ENCODE measurements around the gene VSTM2B.
A peak's percentile ranks its signal among the peaks of the same experiment; 100 is the strongest.

Gene VSTM2B

DNA sequence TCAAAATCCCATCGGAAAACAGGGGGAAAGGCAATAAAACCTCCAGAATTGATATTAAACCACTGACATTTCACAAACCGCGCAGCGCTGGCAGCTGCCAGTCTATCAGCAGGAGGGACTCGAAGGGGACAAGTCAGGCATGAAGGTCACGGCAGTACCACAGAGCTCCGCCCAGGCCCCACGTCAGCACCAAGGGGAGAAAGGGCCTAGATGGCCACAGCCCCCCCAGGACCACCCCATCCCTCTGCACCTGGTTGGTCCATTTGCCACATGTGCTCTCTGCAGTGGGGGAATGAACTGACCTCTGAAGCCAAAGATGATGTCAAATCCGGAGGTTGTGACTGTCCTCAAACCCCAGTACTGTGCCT, 9.5 kb upstream of the VSTM2B start:
- DNase-seq: no peak

DNA sequence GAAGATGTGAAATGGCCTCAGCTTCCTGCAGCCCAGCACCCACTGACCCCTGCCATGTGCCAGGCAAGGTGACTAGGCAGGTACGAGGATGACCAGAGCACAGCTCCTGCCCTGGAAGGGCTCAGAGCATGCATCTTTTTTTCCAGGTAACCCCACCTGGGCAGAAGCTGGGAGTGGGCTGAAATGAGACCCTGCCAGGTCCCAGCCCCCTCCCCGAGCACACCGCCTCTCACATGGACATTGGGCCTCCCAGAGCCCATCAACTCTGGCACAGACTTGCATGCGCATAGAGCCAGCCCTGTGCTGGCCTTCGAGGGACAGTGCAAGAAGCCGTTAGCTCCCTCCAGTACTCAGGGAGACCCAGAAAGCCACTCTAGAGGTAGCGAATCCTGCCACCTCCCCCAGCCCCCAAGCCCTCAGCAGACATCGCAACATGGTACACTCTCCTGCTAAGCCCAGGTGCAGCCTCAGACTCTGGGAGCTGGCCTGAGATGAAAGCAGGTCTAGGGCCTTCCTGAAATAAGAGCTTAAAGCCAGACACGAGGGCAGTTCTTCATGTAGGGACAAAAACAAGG, 8.9 kb upstream of the VSTM2B start:
- DNase-seq: no peak

DNA sequence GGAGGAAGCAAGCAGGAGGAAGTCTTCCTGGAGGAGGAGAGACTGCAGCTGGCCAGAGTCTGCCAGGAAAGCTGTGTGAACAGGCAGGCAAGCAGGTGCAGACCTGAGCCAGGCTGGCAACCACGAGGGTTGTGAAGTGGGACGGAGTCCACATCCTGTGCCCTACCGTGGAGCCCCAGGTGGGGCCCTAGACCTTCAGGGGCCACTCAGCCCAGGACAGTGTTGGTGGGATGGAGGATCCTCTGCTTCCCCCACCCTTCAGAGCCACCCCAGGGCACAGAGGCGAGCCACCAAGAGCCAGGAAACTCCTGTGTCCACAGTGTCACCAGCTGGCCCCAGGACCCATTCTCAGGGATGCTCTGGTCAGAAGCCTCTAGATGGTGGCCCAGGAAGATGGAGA, 8.4 kb upstream of the VSTM2B start:
- DNase-seq: no peak

DNA sequence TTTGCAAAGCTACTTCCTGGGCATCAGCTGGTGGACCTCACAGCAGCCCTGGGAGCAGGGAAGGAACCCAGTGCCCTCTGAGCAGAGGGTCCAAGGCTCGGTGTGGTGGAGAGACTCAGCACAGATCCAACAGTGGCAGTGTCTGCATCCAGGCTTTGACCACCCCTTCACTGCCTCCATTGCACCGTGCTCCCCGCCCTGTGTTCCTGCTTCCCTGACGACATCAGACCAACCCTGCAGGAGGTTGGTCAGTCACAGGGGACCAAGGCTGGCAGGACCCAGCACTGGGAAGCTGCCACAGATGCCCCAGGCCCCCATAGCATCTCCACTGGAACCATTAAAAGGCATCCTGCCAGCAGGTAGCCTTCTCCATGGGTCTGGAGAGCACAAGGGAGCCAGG, 7.8 kb upstream of the VSTM2B start:
- no peak for DNase-seq

DNA sequence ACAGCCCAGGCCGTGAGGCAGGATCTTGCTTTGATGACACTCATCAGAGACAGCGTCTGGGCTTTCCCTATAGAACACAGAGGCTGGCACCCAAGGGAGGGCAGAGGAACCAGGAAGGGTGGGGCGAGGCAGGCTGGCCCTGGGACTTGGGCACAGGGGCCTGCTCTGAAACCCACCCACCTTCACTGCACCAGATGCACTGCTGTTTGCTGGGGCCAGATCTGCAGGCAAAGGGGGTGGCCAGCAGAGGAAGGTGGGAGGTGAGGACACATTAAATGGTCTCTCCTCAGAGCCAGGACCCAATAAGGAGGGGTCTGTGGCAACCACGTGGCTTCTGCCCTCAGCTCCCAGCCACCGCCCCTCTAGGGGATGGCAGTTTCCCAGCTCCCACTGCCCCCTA, 6.6 kb upstream of the VSTM2B start:
- no peak for DNase-seq

DNA sequence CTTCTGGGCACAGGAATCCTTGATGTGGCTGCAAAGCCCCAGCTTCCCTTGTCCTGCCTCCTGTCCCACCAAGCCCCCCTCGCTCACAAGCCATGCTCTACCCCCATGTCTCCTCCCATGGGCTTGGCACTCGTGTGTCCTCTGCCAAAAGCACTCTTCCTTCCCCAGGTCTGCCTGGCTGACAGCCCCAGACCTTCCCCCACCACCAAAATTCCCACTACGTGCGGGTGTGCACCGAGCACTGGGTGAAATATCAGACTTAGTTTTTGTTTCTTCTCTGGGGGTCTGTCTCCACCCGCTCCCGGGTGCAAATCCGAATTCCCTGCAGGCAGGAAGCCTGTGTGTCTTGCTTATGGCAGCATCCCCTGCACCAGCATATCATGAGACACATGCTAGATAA, 5.9 kb upstream of the VSTM2B start:
- DNase-seq: no peak

DNA sequence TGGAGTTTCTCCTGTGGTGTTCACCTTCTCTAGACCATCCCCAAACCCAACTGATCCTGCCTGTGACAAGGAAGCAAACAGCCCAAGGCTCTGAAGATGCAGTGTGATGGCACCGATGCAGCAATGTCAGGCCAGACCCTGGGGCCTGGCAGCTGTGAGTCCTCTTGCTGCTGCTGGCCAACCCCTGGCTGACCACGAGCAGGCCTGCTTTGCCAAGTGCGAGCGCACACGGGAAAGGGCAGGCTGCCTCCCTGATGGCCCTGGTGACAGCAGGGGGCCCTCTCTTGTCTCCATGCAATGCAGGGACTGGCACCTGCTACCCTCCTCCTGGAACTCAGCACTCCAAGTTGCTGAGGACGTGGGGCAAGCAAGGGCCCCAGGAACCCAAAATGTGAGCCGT, 5.4 kb upstream of the VSTM2B start:
- DNase-seq: no peak

DNA sequence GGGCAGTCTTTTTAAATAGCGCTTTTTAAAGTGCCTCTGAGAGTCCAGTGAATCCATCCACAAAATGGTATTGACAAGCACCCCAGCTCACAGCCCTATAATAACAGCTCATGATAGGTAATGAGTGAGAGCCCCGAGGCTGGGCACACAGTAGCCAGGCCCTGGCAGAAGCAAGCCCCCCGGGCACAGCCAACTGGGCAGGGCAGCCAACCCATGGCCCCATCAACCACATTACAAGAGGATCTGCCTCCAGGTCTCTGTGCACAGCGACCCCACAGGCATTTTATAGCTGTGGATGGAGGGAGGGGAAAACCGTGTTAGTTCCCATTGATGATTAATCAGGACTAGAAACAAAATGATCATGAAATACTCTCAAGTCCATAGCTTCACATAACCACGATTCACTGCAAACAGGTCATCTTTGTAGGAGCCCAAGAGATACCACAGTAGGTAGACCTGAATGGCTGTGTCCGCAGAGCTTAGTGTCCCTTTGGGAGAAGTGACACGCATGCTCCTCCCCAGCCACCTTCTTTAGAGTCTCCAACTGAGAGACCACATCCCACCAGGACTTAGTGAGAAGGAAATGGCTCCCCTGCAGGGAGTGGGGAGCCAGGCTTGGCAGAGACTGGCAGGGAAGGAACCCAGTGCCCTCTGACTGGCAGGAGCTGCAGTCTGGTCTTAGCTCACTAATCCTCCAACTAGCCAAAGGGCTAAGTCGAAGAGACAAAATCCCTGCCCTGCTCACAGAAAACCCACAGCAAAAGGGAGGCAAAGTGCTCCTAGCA, 4.3 kb upstream of the VSTM2B start:
- DNase-seq: no peak

DNA sequence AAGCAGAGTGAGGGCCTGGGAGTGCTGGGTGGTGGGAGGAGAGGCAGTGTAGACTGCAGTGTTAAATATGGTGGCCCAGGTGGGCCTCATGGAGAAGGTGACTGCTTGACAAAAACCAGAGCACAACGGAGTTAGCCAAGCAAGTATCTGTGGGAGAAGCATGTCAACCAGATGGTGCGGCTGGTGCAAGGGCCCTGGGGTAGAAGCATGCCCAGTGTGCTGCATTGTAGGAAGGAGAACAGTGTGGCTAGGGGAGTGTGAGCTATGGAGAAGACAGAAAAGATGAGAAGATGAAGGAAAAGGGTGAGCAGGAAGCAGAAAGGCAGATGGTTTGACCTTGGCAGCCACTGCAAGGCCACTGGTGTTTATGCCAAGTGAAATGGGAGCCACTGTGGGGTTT, 2.2 kb upstream of the VSTM2B start:
- DNase-seq: no peak

DNA sequence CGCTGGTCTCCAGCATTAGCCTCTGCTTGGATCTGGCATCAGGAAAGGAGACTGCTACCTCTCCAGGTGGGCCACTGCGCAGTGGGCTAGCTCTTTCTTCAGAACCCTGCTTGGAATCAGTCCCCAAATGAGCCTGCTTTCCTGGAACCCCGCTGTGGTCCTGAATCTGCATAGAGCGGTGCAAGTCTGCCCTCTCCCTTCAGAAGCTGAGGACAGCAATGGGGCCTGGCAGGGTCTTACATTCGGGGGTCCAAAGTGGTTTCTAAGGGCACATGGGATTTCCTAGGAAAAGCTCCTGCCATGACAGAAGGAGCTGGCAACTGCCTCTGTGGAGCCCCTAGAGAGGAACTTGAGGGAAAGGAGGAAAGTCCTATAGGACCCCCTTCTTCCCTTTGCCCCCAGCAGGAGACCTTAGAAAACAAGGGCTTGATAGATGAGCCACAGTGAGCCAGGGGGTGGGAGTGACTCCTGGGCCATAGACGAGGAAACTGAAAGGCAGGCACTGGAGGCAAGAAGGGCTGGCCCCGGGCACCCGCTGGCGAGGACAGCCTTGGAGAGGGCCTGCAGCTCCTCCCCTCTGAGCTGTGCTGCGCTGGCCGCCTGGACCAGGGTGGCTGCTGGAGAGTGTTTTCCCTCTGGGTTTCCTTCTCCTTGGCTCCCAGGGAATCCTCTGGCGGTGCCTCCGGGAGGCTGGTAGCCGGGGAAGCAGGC, 1.4 kb upstream of the VSTM2B start:
- DNase-seq: no peak

DNA sequence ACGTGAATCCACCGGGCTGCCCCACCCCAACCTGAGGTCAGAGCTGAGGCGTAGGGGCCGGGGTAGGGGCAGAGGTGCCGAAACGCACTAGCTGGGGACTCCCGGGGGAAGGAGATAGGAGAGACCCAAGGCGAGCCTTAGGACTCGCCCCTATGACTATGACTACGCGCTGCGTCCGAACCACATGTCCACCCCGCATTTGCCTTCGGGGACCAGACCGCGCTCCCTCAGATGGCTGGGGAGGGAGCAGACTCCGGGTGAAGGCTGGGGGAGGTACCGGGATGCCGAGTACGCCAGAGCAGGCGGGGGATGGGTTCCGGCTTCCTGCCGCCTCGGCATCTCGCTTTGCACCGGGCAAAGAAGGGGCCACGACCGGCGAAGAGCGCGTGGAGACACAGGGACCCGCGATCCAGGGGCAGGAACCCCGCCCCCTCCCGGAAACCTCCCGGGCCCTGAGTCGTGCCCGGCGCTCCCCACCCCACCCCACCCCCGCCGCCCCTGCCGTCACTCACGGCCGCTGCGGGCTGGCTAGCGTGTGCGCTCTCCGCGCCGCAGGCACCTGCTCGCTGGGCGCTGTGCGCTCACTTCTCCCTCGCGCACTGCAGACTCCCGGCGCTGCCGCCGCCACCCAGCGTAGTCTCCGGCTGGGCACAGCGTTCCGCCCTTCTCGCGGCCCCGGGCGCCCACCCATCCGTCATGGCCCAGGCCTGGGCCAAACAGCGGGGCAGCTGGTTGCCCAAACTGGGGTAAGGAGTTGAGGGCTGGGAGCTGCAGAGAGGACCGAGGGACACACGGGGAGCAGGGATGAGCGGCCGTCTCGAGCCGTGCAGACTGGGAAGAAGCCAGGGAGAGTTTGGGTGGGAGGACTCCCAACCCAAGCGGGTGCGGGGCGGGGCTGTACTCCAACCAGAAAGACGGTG, 622 bp upstream of the VSTM2B start:
- DNase-seq: no peak

DNA sequence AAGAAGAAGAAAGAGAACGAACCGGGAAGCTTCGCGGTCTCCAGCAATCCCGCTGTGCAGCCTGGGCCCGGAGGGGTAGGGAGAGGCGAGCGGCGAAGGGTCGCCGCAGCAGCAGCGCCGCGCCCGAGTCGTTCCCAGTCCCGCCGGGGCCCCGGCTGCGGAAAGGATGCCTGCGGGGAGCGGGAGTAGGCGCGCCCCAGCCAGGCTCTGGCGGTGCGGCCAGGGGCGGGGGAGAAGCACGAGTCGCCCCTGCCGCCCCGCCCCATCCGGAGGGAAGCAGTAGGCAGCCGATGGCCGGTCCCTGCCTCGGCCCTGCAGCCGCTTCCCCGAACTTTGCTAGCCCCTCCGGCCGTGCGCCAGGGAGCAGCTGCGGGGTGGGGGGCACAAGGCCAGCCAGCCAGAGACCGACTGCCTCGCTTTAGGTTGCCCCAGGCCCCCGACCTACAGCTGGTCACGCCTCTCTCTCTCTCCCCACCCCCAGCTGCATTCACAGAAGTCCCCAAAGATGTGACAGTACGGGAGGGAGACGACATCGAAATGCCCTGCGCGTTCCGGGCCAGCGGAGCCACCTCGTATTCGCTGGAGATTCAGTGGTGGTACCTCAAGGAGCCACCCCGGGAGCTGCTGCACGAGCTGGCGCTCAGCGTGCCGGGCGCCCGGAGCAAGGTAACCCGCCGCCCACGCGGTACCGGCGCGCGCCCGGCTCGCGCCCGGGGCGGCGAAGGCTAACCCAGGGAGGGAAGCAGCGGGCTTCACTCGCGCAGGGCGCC, 1.1 kb downstream of the VSTM2B start:
- DNase-seq: peak; percentile 28

DNA sequence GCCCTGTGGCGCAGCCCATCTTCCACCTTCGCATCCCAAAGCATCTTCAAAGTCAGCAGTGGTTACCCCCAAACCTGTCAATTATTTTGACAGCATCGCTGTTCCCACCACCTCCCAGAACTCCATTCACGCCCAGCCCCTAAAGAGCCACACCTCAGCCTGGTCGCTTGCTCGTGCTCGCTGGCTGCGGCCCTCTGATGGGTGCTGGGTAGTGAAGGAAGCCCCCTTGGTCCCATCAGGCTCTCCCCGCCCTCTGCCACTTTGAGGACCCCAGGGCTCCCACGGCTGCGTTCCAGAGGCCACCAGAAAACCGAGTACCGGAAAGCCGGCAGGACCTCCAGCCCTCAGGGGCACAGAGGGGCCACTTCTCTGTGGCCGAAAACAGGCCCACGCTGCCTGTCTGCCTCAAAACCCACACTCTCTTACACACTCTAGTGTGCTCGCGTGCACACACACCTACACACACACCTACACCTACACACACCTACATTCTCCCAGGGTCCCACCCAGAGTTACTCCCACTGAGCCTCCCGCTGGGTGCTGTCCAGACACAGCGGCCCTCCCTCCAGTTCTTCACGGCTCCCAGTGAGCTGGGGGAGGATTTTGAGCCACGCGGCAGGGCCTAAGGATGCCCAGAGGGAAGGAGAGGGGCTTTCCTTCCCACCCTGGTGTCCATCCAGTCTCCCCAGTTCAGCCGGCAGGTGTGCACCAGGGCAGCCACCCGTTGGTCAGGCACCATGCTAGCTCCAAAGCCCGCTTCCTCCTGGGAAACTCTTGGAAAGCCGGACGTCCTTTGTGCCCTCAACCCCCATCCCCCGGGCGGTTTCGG, 1.9 kb downstream of the VSTM2B start:
- DNase-seq: no peak

DNA sequence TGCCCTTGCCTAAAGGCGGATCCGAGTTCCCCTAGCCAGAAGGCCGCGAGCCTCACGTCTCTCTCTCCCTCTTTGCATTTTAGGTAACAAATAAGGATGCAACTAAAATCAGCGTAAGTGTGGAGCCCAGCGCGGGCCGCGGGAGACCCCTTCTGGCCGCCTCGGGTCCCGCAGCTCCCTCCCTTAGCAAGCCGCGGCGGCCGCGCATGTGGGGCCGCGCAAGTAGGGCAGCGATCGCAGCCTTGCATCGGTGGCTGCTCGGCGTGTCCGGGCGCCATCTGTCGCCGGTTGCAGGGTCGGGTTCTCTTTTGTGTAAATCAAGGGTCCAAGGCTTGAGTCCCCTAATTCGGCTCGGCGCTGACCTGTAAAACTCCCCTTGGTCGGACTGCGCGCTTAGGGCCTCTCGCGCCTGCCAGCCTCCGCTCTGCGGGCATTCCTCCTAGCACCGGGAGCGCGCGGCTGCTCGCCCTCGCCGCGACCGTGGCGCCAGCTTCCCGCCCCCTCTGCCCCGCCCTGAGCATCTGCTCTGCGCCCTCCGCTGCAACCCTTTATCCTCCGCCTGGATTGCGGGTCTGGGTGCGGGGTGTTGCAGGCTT, 2.7 kb downstream of the VSTM2B start:
- DNase-seq: peak; percentile 71

DNA sequence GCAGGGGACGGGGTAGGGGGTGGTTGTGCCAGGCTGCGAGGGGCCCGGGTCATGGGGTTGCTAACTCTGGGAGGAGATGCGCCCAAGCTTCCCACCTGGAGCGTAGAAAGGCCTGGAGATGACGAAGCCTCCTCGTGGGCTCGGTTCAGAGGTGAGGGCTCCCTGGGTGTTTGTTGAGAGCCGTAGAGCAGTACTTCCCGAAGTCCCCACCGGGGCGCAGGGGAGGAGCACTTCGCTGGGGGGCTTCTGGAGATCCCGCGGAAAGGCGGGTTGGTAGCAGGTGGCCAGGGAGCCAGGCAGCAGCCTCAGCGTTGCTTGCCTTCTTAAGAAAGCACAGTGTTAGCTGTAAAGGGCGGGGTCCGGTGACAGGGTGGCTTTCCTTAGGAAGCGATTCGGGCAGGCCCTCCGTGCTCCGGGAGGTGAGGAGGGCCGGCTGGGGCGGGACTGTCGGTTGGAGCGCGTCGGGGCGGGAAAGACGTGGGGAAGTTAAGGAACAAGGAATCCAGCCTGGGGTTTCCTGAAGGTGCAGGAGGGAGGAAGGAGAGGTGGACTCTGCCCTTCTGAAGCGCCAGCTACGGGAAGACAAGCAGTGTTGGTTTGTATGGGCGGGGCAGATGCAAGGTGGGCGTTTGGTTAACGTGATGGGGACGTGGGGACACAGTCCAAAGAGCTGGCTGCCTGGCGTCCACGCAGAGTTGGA, 3.3 kb downstream of the VSTM2B start:
- no peak for DNase-seq

DNA sequence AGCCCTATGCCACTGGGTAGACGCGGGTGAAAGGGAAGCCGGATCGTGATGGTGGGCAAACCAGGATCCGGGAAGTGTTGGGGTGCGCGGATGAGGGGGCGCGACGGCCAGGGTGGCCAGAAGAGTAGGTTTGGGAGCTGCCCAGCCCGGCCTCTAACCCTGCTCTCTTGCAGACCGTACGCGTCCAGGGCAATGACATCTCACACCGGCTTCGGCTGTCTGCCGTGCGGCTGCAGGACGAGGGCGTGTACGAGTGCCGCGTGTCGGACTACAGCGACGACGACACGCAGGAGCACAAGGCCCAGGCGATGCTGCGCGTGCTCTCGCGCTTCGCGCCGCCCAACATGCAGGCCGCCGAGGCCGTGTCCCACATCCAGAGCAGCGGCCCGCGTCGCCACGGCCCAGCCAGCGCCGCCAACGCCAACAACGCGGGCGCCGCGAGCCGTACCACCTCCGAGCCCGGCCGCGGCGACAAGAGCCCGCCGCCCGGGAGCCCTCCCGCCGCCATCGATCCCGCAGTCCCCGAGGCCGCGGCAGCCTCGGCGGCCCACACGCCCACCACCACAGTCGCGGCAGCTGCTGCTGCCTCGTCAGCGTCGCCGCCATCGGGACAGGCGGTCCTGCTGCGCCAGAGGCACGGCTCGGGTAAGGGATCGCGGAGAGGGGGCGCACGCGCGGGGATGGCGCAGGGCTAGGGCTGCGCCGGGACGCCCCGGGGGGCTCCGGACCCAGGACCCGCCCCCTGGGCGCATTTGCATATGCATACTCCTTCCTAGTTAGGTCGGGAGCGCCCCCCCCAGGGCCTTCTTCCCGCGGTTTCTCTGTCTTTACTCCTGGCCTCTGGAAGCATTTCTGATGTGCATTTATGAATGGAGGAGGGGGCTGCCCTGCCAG, 4.1 kb downstream of the VSTM2B start:
- no peak for DNase-seq

DNA sequence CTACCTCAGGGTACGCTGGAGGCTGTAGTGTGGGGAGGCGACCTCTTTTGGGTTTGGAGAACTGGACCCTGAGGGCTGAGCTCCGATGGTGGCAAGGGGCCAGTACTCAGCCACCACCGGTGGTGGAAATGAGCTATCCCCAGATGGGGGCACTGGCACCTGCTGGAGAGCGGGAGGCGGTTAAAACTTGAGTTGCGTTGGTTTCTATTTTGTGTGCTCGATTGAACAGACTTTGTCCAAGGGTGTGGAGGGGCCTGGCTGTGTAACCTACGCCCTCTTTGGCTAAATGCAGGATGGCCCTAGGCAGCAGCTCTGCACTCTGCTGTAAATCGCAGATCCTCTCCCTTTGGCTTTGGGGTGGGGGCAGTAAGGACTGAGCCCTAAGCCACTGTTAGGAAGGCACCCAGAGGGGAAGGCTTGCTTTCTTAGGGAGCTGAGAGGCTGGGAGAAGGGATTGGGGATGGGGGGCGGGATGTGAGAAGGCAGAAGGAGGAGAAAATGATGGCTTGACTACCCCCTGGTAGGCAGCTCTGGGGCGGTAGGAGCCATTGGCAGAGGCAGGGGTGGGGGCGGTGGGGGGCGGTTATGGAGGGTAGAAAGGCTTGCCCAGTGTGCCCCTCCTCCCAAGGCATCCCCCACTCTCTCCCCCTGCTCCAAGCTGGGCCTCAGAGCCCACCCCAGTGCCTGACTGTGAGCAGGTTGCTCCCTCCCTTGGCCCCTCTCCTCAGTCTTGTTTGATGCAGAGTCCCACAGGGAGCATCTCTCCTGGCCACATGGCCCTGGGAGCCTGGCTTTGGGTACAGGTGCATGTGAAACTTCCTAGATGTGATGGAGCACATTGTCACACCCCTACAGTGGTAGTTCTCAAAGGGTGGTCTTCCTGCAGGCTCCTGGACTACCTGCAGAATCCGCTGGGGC, 5.0 kb downstream of the VSTM2B start:
- no peak for DNase-seq

DNA sequence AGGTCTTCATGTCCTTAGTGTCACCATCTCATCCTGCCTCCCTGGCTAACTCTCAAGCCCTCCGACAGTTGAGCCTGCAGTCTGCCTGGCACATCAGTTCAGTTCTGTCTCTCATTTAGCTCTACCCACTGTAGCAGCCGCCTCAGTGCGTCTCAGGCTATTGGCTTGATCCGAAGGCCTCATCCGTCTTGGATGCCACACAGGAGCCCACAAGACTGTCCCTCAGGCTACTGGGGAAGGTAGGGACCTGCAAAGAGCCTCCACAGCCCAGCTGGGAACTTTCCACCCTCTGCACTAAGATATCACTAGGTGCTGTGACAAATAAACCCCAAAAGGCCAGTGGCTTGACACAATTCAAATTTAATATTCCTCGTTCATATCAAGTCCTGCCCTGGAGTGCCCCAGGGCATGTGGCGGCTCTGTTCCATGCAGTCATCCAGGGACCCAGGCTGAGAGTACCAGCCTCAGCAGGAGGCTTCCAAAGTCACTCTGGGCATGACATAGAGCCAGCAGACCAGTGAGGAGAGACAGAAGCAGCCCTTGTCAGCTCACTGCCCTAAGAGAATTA, 5.7 kb downstream of the VSTM2B start:
- no peak for DNase-seq
